ENCODE results near the gene CFB. TPM values are rescaled to one million over a fixed set of nuclear protein-coding genes. Genes with fewer than 3 reads are reported as not detected.

Gene CFB
- total and polyA plus RNA-seq, 2 of the 13 experiments (the other 11 are each of a cell fraction or from before 2014, with no cell fraction given) = 171 to 513 TPM

DNA sequence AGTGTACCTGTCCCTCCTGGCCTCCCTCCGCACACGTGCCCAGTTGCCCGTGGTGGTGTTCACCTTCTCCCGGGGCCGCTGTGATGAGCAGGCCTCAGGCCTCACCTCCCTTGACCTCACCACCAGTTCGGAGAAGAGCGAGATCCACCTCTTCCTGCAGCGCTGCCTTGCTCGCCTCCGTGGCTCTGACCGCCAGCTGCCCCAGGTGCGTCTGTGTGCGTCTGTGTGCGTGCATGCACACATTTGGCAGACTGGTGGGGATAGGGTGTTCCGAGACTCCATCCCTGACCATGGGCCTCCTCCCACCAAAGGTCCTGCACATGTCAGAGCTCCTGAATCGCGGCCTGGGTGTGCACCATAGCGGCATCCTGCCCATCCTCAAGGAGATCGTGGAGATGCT, 18.0 kb downstream of the CFB start:
- H4K20me1 ChIP-seq (ENCODE audit: insufficient read depth, low read length) = no peaks in the 10 kb centered on the region
- BruUV-seq (replicated peaks) = no TSS peak
- no peak overlapping the region for H3K4me2 ChIP-seq (ENCODE audit: low read depth, low read length)
- WGBS (ENCODE audit: low lambda C conversion rate) = 95% methylated on average over 19 of the region's 19 CpGs
- no peak overlapping the region for H3K9ac ChIP-seq (ENCODE audit: insufficient read depth, low read depth, low read length)
- H3K27me3 ChIP-seq (ENCODE audit: control insufficient read depth in 1 of 2, insufficient read depth in 2 of 2, low read length in 2 of 2) = no peaks in the 10 kb centered on the region; a peak in 1 of 5 replicates
- no peak overlapping the region for H3K27ac ChIP-seq (ENCODE audit: extremely low read length, insufficient read depth, low read length)
- H3K79me2 ChIP-seq (ENCODE audit: insufficient read depth, low read length) = peaks cover 19% of the 10 kb centered on the region
- ATAC-seq (no peak), DNase-seq (ENCODE audit: low spot score) (no peak), FAIRE-seq (no peak)
- in situ Hi-C loops (cut with HindIII; ENCODE audit: extremely low pct_ligation_motif_present, low pct_unique_long_range_greater_than_20kb) = no loop called here
- intact Hi-C loops (cut with micrococcal nuclease; ENCODE audit: unreplicated experiment) = no loop called here
- peaks cover 52 to 85% of the 10 kb centered on the region in 2 experiments for H3K36me3 ChIP-seq (replicated peaks in 1 of 2; ENCODE audit: control insufficient read depth in 1 of 2, insufficient read depth in 2 of 2, low read length in 2 of 2)
- no peak overlapping the region for H2AFZ ChIP-seq (ENCODE audit: low read length)
- TF ChIP-seq RBFOX2 (IDR thresholded peaks at IDR 0.05; ENCODE audit: low read depth, low read length) (0 out of 2 replicates have a peak, but pooled peaks have one; percentile 42), AGO2 (optimal IDR thresholded peaks at IDR 0.05; ENCODE audit: low read depth, low read length) (peak; percentile 40), ZNF143 (CRISPR knock-in tag; IDR thresholded peaks at IDR 0.05) (no peak)
- TF ChIP-seq, protein P1, sequence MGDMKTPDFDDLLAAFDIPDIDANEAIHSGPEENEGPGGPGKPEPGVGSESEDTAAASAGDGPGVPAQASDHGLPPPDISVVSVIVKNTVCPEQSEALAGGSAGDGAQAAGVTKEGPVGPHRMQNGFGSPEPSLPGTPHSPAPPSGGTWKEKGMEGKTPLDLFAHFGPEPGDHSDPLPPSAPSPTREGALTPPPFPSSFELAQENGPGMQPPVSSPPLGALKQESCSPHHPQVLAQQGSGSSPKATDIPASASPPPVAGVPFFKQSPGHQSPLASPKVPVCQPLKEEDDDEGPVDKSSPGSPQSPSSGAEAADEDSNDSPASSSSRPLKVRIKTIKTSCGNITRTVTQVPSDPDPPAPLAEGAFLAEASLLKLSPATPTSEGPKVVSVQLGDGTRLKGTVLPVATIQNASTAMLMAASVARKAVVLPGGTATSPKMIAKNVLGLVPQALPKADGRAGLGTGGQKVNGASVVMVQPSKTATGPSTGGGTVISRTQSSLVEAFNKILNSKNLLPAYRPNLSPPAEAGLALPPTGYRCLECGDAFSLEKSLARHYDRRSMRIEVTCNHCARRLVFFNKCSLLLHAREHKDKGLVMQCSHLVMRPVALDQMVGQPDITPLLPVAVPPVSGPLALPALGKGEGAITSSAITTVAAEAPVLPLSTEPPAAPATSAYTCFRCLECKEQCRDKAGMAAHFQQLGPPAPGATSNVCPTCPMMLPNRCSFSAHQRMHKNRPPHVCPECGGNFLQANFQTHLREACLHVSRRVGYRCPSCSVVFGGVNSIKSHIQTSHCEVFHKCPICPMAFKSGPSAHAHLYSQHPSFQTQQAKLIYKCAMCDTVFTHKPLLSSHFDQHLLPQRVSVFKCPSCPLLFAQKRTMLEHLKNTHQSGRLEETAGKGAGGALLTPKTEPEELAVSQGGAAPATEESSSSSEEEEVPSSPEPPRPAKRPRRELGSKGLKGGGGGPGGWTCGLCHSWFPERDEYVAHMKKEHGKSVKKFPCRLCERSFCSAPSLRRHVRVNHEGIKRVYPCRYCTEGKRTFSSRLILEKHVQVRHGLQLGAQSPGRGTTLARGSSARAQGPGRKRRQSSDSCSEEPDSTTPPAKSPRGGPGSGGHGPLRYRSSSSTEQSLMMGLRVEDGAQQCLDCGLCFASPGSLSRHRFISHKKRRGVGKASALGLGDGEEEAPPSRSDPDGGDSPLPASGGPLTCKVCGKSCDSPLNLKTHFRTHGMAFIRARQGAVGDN (CRISPR knock-in tag; IDR thresholded peaks at IDR 0.05) = 0 out of 2 replicates have a peak, but pooled peaks have one; percentile 17
- peaks cover 16% of the 10 kb centered on the region for H3K4me1 ChIP-seq (ENCODE audit: insufficient read depth, low read length)
- POLR2A ChIA-PET = interaction anchor here (1.0 to 7.7 kb wide), 3 partner anchors 6 to 18 kb away, joined by 4 to 142 read pairs (median 5); partner anchors contain the start of genes CFB and DXO
- no peak overlapping the region for H3K4me3 ChIP-seq (replicated peaks in 1 of 3; ENCODE audit: insufficient read depth in 1 of 3, low read depth in 2 of 3, low read length in 3 of 3)
- H3K9me3 ChIP-seq (ENCODE audit: low read length) = no peaks in the 10 kb centered on the region
- CTCF ChIA-PET (ENCODE audit: low intra/inter-chr PET ratio, low total read pairs) = no interaction called here
